HG02759 (cell line): ENCODE results near the gene RAB3A.

ENCODE experiments used
- ATAC-seq: cut with Tn5 transposase; IDR thresholded peaks from one replicate; pipeline ENCODE4 v1.9.1; 2021; ENCODE audit warnings: mild to moderate bottlenecking, moderate library complexity; ENCODE audit not compliant: unreplicated experiment

RAB3A gene

DNA sequence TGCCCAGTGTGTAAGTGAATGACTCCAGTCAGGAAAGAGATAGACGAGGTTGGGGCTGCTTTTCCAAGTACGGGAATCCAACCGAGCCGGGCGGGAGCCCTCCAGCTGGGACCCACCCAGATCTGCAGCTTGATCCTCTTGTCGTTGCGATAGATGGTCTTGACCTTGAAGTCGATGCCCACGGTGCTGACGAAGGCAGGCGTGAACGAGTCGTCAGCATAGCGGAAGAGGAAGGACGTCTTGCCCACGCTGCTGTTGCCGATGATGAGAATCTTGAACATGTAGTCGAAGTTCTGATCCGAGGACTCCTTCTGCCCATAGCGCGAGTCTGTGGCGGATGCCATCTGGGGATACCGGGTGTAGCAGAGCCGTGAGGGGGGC, 1.5 kb downstream of the RAB3A start:
- no peak for ATAC-seq

DNA sequence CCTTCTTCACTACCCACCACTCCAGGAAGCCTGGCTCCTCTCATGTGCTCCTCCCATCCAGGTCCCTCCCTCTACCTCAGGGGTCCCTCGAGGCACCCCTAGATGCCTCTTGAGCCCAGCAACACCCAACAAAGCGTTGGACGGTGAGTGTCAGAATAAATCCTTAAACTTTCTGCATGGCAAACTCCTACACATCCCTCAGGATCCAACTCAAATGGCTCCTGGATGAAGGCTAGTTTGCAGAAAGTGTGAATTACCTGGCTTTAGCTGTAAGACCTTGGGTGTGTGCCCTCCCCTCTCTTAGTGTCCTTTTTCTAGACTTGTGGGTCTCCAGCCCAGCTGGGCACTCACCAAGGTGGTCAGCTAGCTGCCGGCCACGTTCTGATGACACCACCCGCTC, 5.5 kb downstream of the RAB3A start:
- ATAC-seq: no peak

DNA sequence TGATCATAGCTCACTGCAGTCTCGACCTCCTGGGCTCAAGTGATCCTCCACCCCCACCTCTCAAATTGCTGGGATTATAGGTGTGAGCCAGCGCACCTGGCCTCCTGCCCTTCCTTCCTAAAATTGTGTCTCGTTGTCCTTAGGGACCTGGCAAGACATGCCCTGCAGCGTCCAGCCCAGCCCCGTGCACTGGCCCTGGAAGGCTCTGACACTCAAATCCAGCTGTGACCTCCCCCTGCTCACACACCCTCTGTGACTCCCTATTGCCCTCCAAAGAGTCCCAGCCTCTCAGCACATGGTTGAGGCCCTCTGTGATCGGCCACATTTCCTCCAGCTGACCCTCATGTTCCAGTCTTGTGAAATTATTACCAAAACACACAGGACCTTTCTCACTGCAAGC, 5.9 kb downstream of the RAB3A start:
- ATAC-seq: no peak

DNA sequence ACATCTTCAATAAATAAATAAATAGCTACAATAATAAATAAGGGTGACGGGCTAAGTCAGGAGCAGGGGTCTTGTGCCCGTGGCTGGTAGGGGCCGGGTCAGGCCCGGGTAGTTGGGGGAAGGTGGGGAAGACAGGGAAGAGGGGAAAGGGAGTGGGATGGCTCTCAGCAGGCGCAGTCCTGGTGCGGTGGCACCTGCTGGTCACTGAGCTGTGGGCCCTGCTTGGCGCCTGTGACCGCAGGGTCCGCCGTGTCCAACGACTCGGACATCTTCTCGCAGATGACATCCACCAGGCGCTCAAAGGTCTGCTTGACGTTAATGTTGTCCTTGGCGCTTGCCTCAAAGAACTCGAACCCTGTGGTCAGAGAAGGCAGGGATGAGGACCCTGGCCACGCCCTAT, 6.5 kb downstream of the RAB3A start:
- no peak for ATAC-seq

DNA sequence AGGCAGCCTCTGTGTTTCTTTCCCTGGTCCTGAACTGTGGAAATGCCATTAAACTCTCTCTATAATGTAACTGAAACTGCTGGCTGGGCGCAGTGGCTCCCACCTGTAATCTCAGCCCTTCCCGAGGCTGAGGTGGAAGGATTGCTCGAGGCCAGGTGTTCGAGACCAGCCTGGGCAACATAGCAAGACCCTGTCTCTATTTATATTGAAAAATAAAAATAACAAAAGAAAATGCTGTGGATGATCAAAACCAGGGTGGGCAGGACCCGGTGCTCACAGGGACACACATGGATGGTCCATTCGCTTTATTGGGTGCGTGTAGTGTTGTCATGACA, 7.4 kb downstream of the RAB3A start:
- no peak for ATAC-seq

DNA sequence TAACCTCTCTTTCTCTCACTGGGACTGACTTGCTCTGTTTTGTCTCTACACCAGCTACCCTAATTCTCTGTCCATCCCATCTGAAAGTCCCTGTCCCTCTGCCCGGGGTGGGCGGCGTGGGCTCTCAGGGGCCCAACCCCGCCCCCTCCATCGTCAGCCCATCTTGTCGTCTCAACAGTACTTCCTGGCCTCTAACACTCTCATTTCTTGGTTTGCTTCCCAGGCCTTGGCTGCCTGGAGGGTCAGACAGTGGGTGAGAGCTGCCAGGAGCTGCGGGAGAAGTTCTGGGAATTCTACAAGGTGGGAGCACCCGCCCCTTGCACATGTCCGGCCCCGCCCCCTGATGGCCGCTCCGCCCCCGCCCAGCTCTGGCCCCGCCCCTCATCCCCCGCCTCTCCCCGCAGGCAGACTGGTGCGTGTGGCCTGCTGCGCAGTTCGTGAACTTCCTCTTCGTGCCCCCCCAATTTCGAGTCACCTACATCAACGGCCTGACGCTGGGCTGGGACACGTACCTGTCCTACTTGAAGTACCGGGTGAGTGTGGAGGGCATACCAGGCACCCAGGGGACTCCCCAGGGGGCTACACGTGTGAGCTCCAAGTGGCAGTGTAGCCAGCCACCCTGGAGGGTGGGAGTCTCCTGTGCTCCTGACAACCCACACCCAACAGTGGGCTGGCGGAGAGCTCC, 9.1 kb downstream of the RAB3A start:
- no peak for ATAC-seq

DNA sequence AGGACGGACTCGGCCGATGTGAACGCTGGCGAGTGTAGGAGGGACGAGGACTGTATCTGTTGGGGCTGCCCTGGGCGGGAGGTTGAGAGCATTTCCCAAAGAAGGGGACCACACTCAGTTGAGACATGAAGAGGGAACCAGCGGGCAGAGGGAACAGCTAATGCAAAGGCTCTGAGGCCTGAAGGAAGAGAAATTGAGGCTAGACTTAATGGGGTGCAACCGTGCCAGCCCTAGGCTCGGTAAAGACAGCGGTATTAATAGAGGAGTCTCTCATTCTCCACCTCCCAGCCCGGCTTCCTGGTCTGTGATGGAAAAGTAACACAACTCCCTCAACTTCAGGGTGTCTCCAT, 9.7 kb downstream of the RAB3A start:
- no peak for ATAC-seq

DNA sequence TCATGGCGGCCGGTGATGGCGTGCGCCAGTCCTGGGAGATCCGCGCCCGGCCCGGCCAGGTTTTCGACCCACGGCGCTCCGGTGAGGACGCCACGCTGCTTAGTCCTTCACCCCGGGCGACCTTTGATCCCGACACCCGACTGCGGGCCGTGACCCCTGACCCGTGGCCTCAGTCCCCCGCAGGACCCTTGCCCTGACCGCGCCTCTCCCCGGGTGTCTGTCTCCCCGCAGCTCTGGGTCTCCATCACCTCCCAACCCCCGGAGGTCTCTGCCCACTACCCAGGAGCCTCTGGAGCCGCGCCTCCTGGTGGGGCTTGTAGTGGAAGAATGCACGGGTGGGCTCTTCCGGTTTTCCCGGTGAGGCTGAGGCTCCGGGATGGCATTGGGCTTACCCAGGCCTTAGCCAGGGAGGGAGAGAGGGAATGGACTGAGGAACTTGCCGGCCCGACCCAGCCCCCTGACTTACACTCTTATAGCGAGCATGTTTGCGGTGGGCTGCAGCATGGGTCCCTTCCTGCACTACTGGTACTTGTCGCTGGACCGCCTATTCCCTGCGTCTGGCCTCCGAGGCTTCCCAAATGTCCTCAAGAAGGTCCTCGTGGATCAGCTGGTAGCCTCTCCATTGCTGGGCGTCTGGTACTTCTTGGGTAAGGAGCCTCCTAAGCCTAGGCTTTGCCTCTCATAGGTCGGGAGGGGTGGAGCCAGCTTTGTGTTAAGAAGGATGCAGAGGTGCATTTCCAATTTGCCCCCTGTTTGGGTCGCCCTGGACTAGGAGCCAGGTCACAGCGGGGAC, 10.3 kb downstream of the RAB3A start:
- no peak for ATAC-seq

DNA sequence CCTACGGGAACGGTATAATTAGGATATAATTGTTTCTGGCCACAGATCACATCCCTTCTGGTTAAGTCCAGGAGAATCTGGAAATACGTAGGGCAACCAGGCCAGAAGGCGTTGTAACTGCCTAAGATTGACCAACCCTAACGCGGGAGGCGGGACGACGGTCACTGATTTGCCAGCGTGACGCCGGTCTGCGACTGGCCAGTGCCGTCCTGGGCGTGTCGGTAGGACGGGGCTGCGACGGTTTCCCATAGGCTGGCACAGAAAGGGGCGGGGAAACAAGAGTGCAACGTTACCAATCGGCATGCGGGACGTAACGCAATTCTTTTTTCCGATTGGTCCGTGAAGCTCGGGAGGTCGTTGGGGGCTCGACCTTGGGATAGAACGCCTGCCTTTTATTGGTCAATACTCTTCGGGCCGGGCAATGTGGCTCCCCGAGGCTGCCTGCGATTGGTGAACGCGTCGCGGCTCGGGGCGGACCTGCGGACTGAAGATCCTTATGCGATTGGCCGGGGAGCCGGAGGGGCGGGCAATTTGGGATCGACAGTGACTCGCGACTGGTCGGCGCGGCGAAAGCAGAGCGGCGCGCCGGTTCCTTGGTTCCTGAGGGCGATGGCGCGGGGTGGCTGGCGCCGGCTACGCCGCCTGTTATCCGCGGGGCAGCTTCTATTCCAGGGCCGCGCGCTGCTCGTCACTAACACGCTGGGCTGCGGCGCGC, 11.0 kb downstream of the RAB3A start, which contains the start of gene MPV17L2:
TSS of gene MPV17L2 (plus strand) at position 546 of the 715 bp plus-strand sequence. CDS start at position 610, 64 bp downstream.
- peak; percentile 88 for ATAC-seq

DNA sequence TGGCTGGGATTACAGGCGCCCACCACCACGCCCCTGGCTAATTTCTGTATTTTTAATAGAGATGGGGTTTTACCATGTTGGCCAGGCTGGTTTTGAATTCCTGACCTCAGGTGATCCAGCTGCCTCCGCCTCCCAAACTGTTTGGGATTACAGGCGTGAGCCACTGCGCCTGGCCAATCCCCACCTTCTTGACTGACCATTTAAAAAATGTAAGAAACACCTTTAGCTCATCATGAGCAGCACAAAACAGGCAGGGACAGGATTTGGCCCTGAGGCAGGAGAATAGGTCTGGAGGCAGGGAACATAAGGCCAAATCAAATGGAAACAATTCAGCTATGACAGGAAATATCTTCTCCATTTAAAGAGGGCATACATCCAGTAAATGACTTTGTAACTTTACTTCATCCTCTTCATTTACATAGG, 12.2 kb downstream of the RAB3A start:
- no peak for ATAC-seq

DNA sequence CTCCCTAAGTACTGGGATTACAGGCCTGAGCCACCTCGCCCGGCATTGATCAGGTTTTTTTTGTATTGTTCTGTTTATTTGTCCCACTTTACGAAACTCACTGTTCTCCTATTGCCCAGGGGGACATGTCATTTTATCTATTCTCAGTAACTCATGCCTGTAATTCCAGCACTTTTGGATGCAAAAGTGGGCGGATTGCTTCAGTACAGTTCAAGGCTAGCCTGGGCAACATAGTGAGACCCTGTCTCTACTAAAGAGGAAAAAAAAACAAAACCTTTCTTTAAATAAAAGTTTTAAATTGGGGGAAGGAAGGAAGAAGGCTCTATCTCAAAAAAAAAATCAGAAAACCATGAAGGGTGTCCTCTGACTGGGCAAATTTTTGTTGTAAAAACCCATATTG, 13.6 kb downstream of the RAB3A start:
- ATAC-seq: no peak

DNA sequence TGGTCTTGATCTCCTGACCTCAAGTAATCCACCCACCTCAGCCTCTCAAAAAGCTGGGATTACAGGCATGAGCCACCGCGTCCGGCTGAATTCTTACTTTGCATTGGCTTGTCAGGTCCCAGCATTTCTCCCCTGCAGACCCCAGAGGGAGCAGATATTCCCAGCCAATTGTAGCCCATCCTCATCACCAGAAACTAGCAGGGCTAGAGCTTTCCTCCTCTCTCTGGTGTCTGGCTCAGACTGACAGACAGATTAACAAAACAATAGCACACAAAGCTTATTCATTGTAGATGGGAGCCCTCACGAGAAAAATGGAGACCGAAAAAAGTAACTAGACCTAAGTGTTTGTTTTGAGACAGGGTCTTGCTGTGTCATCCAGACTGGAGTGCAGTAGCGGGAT, 18.3 kb downstream of the RAB3A start:
- no peak for ATAC-seq

DNA sequence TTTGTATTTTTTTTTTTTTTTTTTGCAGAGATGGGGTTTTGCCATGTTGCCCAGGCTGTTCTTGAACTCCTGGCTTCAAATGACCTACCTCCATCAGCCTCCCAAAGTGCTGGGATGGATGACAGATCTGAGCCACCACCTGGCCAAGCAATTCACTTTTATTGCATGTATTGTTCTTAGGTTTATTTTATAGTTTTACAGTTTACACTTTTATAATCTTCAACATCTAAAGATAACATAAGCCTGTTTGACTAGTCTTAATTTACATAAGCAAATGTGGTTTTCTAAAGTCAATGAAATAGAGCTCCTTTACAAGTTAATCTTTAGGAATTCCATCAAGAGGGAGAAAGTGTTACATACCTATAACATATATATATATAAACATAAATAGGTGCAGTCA, 20.3 kb downstream of the RAB3A start:
- no peak for ATAC-seq

DNA sequence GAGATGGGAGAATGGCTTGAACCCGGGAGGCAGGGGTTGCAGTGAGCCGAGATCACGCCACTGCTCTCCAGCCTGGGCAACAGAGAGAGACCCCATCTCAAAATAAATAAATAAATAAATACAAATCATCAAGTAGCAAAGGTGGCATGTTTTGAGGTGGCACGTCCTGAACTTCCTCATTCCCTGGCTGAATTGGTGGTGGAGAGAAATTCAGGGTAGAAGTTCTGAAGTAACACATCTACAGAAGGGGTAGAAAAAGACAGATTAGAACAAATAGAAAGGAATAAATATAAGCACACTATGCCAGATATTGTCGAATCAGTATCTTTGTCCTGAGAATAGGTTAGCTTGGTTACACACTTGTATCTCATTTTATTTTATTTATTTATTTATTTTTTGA, 23.9 kb downstream of the RAB3A start:
- no peak for ATAC-seq

DNA sequence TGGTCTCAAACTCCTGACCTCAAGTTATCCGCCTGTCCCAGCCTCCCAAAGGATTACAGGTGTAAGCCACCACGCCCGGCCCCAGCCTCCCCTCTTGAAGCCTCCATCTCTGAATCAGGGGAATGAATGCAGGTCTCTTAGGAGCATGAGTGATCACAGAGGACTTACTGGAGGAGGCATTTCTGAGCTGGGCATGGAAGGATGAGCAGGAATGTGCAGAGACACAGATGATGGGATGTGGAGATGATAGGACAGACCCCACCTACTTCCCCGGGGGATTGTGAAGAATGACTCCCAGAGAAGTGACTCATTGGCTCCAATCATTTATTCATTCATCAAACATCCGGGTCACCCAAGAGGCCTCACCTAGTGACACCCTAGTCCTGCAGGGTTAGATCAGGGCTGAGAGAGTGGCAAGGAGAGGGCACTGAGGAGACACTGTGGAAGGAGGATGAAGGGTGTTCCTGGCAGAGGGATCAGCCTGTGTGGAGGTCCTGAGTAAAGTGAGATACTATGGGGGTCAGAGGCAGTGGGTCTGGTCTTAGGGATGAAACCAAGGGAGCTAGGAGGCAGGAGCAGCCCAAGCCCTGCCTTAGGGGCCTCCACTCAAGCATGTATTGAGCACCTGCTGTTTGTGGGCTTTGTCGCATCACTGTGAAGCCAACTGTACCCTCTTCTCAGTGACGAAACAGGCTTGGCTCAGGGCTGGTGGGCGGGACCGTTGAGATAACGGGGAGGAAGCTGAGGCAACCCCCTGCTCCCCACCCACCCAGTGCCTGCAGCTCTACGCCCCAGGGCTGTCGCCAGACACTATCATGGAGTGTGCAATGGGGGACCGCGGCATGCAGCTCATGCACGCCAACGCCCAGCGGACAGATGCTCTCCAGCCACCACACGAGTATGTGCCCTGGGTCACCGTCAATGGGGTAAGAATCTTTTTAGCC, 27.2 kb downstream of the RAB3A start:
- no peak for ATAC-seq

DNA sequence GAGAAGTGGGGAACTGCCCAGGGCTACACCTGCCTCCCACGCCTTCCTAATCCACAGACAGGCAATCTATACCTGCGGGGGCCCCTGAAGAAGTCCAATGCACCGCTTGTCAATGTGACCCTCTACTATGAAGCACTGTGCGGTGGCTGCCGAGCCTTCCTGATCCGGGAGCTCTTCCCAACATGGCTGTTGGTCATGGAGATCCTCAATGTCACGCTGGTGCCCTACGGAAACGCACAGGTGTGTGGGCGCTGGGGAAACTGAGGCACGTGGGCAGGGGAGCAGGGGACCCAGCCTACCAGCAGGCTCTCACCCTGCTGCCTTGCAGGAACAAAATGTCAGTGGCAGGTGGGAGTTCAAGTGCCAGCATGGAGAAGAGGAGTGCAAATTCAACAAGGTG, 28.9 kb downstream of the RAB3A start:
- ATAC-seq: no peak

DNA sequence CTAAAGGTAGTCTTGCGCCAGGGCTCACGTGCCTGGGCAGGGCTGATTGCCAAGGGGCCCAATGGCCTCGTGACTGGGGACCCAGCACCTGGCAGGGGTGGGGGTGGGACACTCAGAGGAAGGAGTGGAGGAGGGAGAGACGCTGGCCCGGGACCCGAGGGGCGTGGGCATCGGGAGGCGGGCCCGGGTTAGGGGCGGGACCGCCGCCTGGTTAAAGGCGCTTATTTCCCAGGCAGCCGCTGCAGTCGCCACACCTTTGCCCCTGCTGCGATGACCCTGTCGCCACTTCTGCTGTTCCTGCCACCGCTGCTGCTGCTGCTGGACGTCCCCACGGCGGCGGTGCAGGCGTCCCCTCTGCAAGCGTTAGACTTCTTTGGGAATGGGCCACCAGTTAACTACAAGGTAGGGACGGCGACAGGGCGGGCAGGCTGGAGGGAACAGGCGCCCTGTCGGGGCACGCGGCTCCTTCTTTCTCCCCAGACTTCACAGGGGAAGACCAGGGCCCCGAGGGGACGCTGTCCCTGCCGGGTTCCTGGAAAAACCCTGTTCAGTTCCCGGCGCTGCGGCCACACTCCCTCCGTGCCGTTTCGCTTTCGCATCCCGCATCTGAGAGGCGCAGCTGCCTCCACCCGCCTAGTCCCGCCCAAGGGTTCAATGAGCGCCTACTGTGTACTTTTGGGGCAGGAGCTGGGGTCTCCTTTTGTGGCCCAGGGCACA, 30.1 kb downstream of the RAB3A start, which contains the start of gene IFI30:
TSS of gene IFI30 (plus strand) at position 242 of the 717 bp plus-strand sequence. CDS start at position 271, 29 bp downstream.
- peak; percentile 57 for ATAC-seq

DNA sequence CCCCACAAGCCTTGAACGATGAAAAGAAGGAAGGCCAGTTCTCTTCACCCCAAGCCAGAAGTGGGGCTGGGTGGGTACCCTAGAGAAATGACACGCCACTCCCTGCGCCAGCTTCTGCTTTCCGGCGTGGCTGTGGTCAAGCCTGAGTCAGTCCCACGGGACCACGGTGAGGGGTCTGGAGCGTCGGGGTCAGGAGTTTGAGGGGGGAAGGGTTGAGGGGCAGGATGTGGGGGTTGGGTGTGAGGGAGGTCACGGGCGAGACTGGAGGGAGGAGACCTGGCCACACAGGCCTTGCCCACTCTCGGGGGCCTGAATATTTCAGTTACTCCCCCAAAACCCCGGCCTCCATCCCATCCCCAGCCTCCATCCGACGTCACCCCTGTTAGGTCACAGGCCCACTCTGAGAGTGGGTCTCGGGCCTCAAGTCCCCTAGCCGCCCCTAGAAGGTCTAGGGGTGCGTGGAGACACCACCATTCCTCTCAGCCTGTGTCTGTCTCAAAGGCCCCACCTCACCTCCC, 30.7 kb downstream of the RAB3A start:
- ATAC-seq: peak; percentile 7

DNA sequence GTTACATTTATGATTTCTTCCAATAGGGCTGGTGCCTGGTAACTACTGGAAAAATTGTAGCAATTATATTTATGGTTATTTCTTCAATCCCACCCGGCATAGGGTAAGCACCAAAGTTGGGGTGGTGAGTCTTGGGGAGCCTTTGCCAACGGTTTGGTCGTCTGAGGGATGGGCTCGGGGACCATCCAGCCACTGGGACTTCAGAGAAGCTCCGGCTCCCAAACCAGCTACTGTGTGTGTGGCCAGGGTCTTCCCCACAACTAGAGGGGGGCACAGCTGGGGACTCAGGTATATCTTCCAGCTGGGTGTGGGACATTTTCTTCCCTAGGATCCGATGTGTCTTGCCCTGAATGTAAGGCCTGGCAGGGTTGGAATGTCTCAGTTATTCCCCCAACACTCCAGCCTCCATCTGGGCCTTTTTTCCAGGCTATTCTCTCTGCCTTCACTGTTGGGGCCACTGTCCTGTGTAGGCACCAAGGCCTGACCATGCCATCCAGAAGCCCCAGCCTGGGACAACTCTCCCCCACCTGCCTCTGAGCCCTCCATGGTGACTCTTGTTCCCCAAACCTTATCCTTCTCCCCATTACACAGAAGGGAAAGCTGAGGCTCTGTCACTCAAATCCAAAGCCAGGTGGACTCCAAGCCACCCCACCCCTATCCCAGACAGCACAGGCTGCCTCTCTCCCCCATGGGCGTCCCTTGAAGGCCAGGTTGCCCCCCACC, 31.4 kb downstream of the RAB3A start:
- no peak for ATAC-seq
